ENCODE data around the gene IRAK2. TPM values are rescaled to one million over a fixed set of nuclear protein-coding genes. Genes with fewer than 3 reads are reported as not detected.

Gene IRAK2
- total RNA-seq, 4 donors from 2014 or later = 7.0 to 15.0 (median 11.4) TPM

GRCh38 chr3:10229576-10229975 is 64.9 kb downstream of the IRAK2 start:
- no peak for DNase-seq (ENCODE audit: low spot score in 2 of 2)
- no peak for TF ChIP-seq POLR2A (IDR thresholded peaks at IDR 0.05)
- TF ChIP-seq, protein P1, sequence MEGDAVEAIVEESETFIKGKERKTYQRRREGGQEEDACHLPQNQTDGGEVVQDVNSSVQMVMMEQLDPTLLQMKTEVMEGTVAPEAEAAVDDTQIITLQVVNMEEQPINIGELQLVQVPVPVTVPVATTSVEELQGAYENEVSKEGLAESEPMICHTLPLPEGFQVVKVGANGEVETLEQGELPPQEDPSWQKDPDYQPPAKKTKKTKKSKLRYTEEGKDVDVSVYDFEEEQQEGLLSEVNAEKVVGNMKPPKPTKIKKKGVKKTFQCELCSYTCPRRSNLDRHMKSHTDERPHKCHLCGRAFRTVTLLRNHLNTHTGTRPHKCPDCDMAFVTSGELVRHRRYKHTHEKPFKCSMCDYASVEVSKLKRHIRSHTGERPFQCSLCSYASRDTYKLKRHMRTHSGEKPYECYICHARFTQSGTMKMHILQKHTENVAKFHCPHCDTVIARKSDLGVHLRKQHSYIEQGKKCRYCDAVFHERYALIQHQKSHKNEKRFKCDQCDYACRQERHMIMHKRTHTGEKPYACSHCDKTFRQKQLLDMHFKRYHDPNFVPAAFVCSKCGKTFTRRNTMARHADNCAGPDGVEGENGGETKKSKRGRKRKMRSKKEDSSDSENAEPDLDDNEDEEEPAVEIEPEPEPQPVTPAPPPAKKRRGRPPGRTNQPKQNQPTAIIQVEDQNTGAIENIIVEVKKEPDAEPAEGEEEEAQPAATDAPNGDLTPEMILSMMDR (IDR thresholded peaks at IDR 0.05) = no peak
- 95% methylated on average over 7 of the region's 7 CpGs for WGBS, 2 donors
- no peak overlapping the region for H3K4me3 ChIP-seq (ENCODE audit: low read depth, poor library complexity, severe bottlenecking)
- intact Hi-C loops (cut with DNase I; ENCODE audit: low total_unique reads) = no loop called here

DNA sequence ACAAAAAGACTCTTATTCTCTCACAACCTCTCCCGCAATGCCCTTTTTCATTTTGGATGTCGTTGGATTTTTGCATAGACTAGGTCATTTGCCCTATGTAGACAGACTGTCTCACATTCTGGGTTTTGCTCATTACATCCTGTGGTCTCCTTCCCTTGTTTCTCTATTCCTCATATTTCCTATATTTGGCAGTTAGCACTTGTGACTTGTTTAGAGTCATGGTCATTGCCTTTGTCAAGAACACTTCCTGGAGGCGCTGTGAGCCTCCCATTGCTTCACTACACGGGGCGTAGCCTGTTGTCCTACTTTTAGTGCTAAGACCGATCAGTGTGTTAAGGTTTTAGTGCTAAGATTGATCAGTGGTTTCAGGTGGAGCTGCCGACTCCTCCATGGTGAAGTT is 67.4 kb downstream of the IRAK2 start:
- intact Hi-C loops (cut with DNase I; ENCODE audit: low total_unique reads) = no loop called here
- H3K4me3 ChIP-seq (ENCODE audit: low read depth, poor library complexity, severe bottlenecking) = no peak overlapping the region
- 87 to 92% methylated on average over 7 of the region's 7 CpGs for WGBS, 2 donors
- no peak for DNase-seq (ENCODE audit: low spot score in 2 of 2)
- no peak for TF ChIP-seq POLR2A (IDR thresholded peaks at IDR 0.05)
- TF ChIP-seq, protein P1 (IDR thresholded peaks at IDR 0.05) = no peak

- intact Hi-C loops (cut with DNase I; ENCODE audit: low total_unique reads) = no loop called here
- TF ChIP-seq, protein P1 (IDR thresholded peaks at IDR 0.05) = no peak
- TF ChIP-seq POLR2A (IDR thresholded peaks at IDR 0.05) = no peak
- H3K4me3 ChIP-seq (ENCODE audit: low read depth, poor library complexity, severe bottlenecking) = no peak overlapping the region
- 93 to 96% methylated on average over 13 of the region's 13 CpGs for WGBS, 2 donors
- no peak for DNase-seq (ENCODE audit: low spot score in 2 of 2)
Observed at GRCh38 chr3:10233988-10234387, 69.3 kb downstream of the IRAK2 start.

DNA sequence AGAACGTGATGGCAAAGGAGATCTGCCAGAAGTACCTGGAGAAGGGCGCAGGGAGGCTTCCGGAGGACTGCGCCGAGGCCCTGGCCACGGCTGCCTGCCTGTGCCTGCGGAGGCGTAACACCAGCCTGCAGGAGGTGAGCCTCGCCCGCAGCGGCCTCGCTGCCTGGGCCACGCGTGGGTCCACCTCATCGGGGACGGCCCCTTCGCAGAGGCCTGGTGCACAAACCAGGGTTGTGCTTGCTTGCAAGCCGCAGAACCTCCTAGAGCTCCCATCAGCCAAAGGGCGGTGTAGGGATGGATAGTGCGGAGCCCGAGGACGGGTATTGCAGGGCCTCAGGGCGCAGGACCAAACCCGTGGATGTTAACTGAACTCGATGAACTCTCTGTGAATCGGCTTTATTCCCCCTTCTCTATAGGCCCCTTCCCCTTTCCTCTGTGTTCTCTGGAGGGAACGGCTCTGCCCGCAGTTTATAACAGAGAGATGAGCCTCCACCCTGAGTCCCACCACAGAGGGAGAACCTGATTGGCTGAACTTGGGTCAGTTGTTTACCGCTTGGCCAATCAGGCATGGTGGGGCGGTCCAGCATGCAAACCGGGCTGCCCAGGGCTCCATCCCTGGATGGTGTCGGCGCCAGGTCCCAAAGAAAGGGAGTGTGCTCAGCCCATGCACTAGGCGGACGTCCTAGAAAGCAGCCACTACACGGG is 70.0 kb downstream of the IRAK2 start:
- intact Hi-C loops (cut with DNase I; ENCODE audit: low total_unique reads) = no loop called here
- WGBS, 2 donors = 89 to 92% methylated on average over 33 to 36 of the region's 36 CpGs
- TF ChIP-seq POLR2A (IDR thresholded peaks at IDR 0.05) = no peak
- TF ChIP-seq, protein P1 (IDR thresholded peaks at IDR 0.05) = no peak
- DNase-seq (ENCODE audit: low spot score in 2 of 2) = no peak
- H3K4me3 ChIP-seq (ENCODE audit: low read depth, poor library complexity, severe bottlenecking) = no peak overlapping the region

DNA sequence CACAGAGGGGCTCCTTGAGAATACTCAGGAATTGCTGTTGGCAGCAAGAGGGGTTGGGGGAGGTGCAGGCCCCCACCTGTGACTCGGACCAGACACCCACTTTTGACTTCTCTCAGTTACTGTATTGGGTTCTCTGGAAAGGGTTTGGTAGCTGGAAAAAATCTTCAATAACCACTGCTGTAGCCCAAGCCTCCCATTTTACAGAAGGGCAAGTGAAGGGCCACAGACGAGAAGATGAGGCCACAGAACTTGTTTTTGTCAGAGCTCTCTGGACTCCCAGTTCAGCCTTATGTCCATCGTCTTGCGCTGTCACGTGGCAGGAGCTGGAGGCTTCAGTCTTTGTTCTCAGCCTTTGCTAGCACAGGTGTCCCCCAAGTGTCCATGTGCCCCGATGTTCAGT is 70.8 kb downstream of the IRAK2 start:
- no peak overlapping the region for H3K4me3 ChIP-seq (ENCODE audit: low read depth, poor library complexity, severe bottlenecking)
- intact Hi-C loops (cut with DNase I; ENCODE audit: low total_unique reads) = no loop called here
- TF ChIP-seq, protein P1 (IDR thresholded peaks at IDR 0.05) = no peak
- TF ChIP-seq POLR2A (IDR thresholded peaks at IDR 0.05) = no peak
- DNase-seq (ENCODE audit: low spot score in 2 of 2) = no peak
- 81 to 83% methylated on average over 6 of the region's 6 CpGs for WGBS, 2 donors

Measured in lower leg skin (tissue), 4 donors.